ENCODE data around the gene TLCD1.

DNA sequence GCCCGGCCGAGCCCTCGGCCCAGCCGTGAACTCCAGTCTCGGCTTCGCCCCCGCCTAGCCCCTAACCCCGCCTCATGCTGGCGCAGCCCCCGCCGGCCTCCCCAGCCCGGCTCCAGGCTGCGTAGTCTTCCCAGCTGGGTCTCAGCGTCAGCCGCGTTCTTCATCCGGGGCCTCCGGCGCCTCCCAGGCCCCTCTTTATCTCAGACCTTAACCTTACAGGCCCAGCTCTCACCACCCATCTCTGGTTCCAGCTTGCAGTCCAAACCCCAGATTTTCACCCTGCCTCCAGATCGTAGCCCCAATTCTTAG is 14.4 kb downstream of the TLCD1 start, which contains the start of gene PROCA1:
- TF ChIP-seq, protein P1, sequence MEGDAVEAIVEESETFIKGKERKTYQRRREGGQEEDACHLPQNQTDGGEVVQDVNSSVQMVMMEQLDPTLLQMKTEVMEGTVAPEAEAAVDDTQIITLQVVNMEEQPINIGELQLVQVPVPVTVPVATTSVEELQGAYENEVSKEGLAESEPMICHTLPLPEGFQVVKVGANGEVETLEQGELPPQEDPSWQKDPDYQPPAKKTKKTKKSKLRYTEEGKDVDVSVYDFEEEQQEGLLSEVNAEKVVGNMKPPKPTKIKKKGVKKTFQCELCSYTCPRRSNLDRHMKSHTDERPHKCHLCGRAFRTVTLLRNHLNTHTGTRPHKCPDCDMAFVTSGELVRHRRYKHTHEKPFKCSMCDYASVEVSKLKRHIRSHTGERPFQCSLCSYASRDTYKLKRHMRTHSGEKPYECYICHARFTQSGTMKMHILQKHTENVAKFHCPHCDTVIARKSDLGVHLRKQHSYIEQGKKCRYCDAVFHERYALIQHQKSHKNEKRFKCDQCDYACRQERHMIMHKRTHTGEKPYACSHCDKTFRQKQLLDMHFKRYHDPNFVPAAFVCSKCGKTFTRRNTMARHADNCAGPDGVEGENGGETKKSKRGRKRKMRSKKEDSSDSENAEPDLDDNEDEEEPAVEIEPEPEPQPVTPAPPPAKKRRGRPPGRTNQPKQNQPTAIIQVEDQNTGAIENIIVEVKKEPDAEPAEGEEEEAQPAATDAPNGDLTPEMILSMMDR (IDR thresholded peaks at IDR 0.05; ENCODE audit: extremely low read depth in 1 of 2, insufficient read depth in 1 of 2, low read depth in 1 of 2, low read length in 2 of 2) = no peak
- TF ChIP-seq EZH2 (IDR thresholded peaks at IDR 0.05; ENCODE audit: borderline replicate concordance, low read depth, low read length, severe bottlenecking) = no peak
- no peak for TF ChIP-seq POLR2A (IDR thresholded peaks at IDR 0.05; ENCODE audit: low read depth, low read length)
- TF ChIP-seq FOS (IDR thresholded peaks at IDR 0.05; ENCODE audit: borderline replicate concordance, insufficient read depth, low read length) = no peak
- TF ChIP-seq POLR2AphosphoS5 (IDR thresholded peaks at IDR 0.05; ENCODE audit: insufficient read depth, low read depth, low read length) = no peak
- TF ChIP-seq, protein P2, sequence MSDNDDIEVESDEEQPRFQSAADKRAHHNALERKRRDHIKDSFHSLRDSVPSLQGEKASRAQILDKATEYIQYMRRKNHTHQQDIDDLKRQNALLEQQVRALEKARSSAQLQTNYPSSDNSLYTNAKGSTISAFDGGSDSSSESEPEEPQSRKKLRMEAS (IDR thresholded peaks at IDR 0.05; ENCODE audit: insufficient read depth, insufficient read length) = no peak
